Tongue (tissue), 3 donors: ENCODE data around the gene POLR2J2. TPM values are rescaled to one million over a fixed set of nuclear protein-coding genes. Genes with fewer than 3 reads are reported as not detected.
"Not testable (repeated sequence)": the region's sequence is repeated elsewhere in the genome, so short reads cannot be mapped to it uniquely, and the experiment has no call there.

Source experiments
- DNase-seq: peaks from one replicate; pipeline ENCODE4 v3.0.0-alpha.2; 2015
- small RNA-seq: library from RNA; depleted of rRNA; stranded (forward); fragments of <200 nt; gene quantifications from one replicate; pipeline ENCODE3, GENCODE V24; 2014; ENCODE audit warnings: low replicate concordance
- total RNA-seq: library from RNA; depleted of rRNA; stranded (reverse); fragments of >200 nt; gene quantifications from one replicate; pipeline ENCODE4 v1.2.3, GENCODE V29; 2014

Gene POLR2J2
- total RNA-seq, 1 donor from 2014 or later: 6.9 TPM

- not testable (repeated sequence) for DNase-seq
These were observed 3.9 kb downstream of the POLR2J2 start for GRCh38 chr7:102667523-102667922.

GRCh38 chr7:102666850-102667249 is 4.6 kb downstream of the POLR2J2 start:
- DNase-seq: not testable (repeated sequence)

- not testable (repeated sequence) for DNase-seq
These were observed 6.7 kb downstream of the POLR2J2 start for GRCh38 chr7:102664765-102665164.

DNA sequence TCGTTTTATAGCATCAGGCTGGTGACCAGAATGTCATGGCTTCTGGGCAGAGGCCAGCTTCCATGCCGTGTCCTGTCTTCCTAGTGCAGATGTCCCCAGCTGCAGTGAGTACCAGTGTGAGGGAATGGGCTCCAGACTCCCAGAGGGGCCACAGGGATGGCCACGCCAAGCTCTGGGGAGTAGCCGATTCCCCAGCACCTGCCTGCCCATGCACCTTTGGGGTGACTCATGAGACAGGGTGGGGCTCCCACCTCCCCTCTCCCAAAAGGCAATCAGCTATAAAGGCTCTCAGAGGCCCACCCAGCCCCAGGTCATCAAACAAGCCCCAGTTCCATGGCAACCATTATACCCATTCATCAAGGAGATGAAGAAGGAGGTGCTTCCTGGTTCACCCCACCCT is 21.5 kb downstream of the POLR2J2 start, which contains the start of gene SPDYE2B:
SPDYE2B (plus strand) TSS at position 396 of the 400 bp plus-strand sequence. CDS start 2,030 bp downstream, outside the sequence.
- not testable (repeated sequence) for DNase-seq

- DNase-seq: not testable (repeated sequence)
These were observed 23.6 kb downstream of the POLR2J2 start for GRCh38 chr7:102647813-102648212.

GRCh38 chr7:102643404-102643803 is 28.1 kb downstream of the POLR2J2 start:
- not testable (repeated sequence) for DNase-seq

DNA sequence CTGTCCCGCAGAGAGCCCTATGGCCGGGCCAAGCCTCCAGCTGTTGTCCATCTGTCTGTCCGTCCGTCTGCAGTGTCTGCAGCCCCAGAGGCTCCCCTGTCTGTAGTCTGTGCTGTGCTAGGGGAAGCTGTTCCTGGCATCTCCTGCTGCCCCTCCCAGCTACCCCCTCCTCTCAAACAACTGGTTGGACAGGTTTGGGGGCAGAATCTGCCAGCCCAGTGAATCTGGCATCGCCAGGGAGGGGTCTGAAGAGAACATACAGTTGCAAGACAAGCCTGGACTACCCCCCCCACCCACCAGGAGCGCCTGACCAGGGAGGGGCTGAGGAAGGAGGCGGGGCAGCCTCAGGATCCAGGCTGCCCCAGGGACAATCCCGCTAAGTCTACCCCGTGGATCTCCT is 28.8 kb downstream of the POLR2J2 start, which contains the start of gene UPK3BL1:
UPK3BL1 (minus strand) TSS at position 101 of the 400 bp plus-strand sequence; CDS start at position 51, 50 bp downstream.
- not testable (repeated sequence) for DNase-seq

- not testable (repeated sequence) for DNase-seq
These were observed 32.6 kb downstream of the POLR2J2 start for GRCh38 chr7:102638848-102639247.

DNA sequence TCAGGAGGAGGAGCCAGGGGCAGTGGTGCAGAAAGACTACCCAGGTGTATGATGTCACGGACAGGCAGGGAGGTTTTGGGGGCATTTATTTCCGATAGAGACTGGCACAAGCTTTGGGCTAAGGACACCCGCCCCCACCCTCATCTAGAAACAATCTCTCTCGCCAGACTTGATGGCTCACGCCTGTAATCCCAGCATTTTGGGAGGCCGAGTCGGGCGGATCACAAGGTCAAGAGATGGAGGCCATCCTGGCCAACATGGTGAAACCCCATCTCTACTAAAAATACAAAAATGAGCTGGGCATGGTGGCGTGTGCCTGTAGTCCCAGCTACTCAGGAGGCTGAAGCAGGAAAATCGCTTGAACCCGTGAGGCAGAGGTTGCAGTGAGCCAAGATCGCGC is 34.5 kb downstream of the POLR2J2 start:
- not testable (repeated sequence) for DNase-seq

- DNase-seq: not testable (repeated sequence)
These were observed 36.1 kb downstream of the POLR2J2 start for GRCh38 chr7:102635354-102635753.

- not testable (repeated sequence) for DNase-seq
These were observed 37.2 kb downstream of the POLR2J2 start for GRCh38 chr7:102634299-102634698.

GRCh38 chr7:102630622-102631021 is 40.8 kb downstream of the POLR2J2 start:
- not testable (repeated sequence) for DNase-seq

- DNase-seq: not testable (repeated sequence)
These were observed 44.1 kb downstream of the POLR2J2 start for GRCh38 chr7:102627271-102627904.

GRCh38 chr7:102618122-102618521 is 53.3 kb downstream of the POLR2J2 start:
- not testable (repeated sequence) for DNase-seq

DNA sequence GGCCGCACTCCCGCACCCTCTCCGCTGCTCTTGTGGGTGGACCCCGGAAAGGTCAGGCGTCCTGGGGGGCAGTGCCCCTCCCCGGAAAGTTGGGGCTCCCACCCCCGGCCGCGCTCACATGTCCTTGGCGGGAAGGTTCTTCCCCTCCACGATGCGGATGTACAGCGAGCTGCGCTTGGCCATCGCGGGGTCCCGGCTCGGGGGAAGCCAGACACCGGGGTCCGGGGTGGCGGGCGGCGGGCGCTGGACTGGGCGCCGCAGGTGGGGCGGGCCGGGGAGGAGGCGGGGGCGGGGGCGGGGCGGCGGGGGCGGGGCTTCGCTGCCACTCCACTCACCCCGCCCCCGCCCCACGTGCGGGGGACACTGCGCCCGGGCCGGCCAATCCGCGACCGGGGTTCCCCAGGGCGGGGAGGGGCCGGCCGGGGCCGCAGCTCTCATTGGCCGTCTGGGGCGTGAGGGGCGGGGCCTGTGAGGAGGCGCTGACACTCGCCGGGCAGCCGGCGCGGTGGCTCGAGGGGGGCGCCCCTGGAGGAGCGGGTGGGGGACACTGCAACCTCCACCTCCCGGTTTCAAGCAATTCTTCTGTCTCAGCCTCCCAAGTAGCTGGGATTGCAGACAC is 54.8 kb downstream of the POLR2J2 start, which contains the start of gene RASA4:
RASA4 (minus strand) TSS at position 250 of the 619 bp plus-strand sequence; CDS start at position 183, 67 bp downstream.
- peak; percentile 33 for DNase-seq

Small RNAs within 50 kb of the gene (small RNA-seq; reads per million reads assigned to genes)
- gene AC105052.3: not detected
- not detected for gene UPK3BL1

Other genes starting within 250 kb of the POLR2J2 start
- gene ORAI2, start 238.1 kb downstream of the POLR2J2 start, total RNA-seq: 19.8 TPM
- gene ALKBH4, start 206.8 kb downstream of the POLR2J2 start, total RNA-seq: 54.7 TPM
- 12.9 TPM for gene LRWD1, start 206.7 kb downstream of the POLR2J2 start, total RNA-seq
- gene POLR2J, start 192.7 kb downstream of the POLR2J2 start, total RNA-seq: 9.5 TPM
- 9.1 TPM for gene RASA4B, start 153.9 kb downstream of the POLR2J2 start, total RNA-seq
- gene UPK3BL2, start 128.0 kb downstream of the POLR2J2 start, total RNA-seq: 20.6 TPM
- gene SPDYE2, start 120.4 kb downstream of the POLR2J2 start, total RNA-seq: not detected
- gene POLR2J3, start 99.1 kb downstream of the POLR2J2 start, total RNA-seq: 22.6 TPM
- gene RASA4, start 54.9 kb downstream of the POLR2J2 start, total RNA-seq: 37.1 TPM
- gene UPK3BL1, start 28.9 kb downstream of the POLR2J2 start, total RNA-seq: 61.3 TPM
- gene SPDYE2B, start 21.3 kb downstream of the POLR2J2 start, total RNA-seq: not detected
- 16.3 TPM for gene FAM185A, start 77.3 kb upstream of the POLR2J2 start, total RNA-seq
- gene LRRC17, start 241.3 kb upstream of the POLR2J2 start, total RNA-seq: 38.0 TPM